ENCODE data around the gene PLVAP.

PLVAP gene

GRCh38 chr19:17321655-17322489 lies 55.3 kb downstream of the PLVAP start:
- DNase-seq (ENCODE audit: low spot score): no peak

- no peak for DNase-seq (ENCODE audit: low spot score)
These were observed 56.7 kb downstream of the PLVAP start for GRCh38 chr19:17320435-17320834.

GRCh38 chr19:17319473-17320238 lies 57.5 kb downstream of the PLVAP start:
- no peak for DNase-seq (ENCODE audit: low spot score)

GRCh38 chr19:17318966-17319365 lies 58.2 kb downstream of the PLVAP start:
- no peak for DNase-seq (ENCODE audit: low spot score)

- no peak for DNase-seq (ENCODE audit: low spot score)
These were observed 63.0 kb downstream of the PLVAP start for GRCh38 chr19:17314007-17314593.

GRCh38 chr19:17312189-17313113 lies 64.7 kb downstream of the PLVAP start:
- no peak for DNase-seq (ENCODE audit: low spot score)

- DNase-seq (ENCODE audit: low spot score): no peak
These were observed 65.5 kb downstream of the PLVAP start for GRCh38 chr19:17311455-17312188.

GRCh38 chr19:17309965-17310461 lies 67.1 kb downstream of the PLVAP start:
- no peak for DNase-seq (ENCODE audit: low spot score)

- peak; percentile 100 for DNase-seq (ENCODE audit: low spot score)
These were observed 67.8 kb downstream of the PLVAP start, which contains the start of gene DDA1 for GRCh38 chr19:17309198-17309964. Gene DDA1, plus strand, starts transcription at chr19:17309563. Its CDS starts 92 bp downstream, at chr19:17309655.

- no peak for DNase-seq (ENCODE audit: low spot score)
These were observed 69.2 kb downstream of the PLVAP start for GRCh38 chr19:17307876-17308377.

- no peak for DNase-seq (ENCODE audit: low spot score)
These were observed 70.8 kb downstream of the PLVAP start for GRCh38 chr19:17306285-17306714.

- peak; percentile 99 for DNase-seq (ENCODE audit: low spot score)
These were observed 71.4 kb downstream of the PLVAP start, which contains the start of gene MRPL34 for GRCh38 chr19:17305517-17306284. Gene MRPL34, plus strand, starts transcription at chr19:17305872. Its CDS starts 21 bp downstream, at chr19:17305893.

GRCh38 chr19:17305216-17305516 lies 72.0 kb downstream of the PLVAP start:
- DNase-seq (ENCODE audit: low spot score): no peak

- DNase-seq (ENCODE audit: low spot score): no peak
These were observed 72.5 kb downstream of the PLVAP start for GRCh38 chr19:17304386-17305215.

- DNase-seq (ENCODE audit: low spot score): no peak
These were observed 73.2 kb downstream of the PLVAP start for GRCh38 chr19:17303940-17304267.

- peak; percentile 94 for DNase-seq (ENCODE audit: low spot score)
These were observed 73.8 kb downstream of the PLVAP start, which contains the start of gene ABHD8 for GRCh38 chr19:17303167-17303939. Gene ABHD8, minus strand, starts transcription at chr19:17303425. Its CDS starts 1,809 bp downstream, at chr19:17301616.

All from CD4-positive, alpha-beta T cell treated with Interleukin-15 for 4 hours (primary cell).